GM21390 (cell line): ENCODE data around the gene MEMO1.
"Not testable (repeated sequence)": the region's sequence is repeated elsewhere in the genome, so short reads cannot be mapped to it uniquely, and the experiment has no call there.

ENCODE experiments used
- ATAC-seq: cut with Tn5 transposase; IDR thresholded peaks from one replicate; pipeline ENCODE4 v1.9.1; 2021; ENCODE audit not compliant: unreplicated experiment

Gene MEMO1

DNA sequence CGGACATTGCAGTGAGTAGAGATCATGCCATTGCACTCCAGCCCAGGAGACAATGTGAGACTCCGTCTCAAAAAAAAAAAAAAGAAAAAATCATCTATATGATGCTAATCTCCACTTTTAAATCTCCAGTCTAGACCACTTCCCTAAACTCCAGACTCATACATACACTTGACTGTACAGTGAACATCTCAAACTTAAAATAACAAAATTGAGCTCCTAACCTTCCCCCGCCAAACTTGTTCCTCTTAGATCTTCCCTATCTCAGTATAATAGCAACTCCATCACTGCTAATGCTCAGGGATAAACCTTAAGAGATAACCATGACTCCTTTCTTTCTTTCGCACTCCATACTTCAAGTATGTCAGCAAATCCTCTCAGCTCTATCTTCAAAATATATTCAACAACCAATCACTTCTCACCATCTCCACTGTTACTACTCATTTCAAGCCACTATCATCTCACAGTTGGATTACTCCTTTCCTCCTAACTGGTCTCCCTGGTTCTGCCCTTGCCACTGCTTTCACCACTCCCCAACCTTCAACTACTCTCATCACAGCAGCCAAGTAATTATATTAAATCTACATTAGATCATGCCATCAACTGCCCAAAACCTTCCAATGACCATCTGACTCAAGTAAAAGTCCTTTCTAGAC, 12.0 kb downstream of the MEMO1 start:
- no peak for ATAC-seq

DNA sequence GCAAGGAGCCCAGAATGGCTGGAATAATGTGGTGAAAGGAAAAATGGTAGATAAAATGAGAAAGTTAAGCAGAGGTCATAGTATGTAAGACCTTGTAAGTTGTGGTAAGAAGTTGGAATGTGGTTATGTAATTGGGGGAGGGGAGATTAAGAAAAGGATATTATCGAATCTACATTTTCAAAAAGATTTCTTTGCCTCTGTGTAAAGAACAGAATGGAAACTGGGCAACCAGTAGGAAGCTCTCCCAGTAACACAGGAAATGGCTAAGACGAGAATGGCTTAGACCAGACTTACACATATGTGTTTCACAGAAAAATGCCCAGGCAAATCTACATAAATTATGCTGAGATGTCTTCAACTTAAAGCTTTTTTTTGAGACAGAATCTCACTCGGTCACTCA, 13.2 kb downstream of the MEMO1 start:
- ATAC-seq: no peak

DNA sequence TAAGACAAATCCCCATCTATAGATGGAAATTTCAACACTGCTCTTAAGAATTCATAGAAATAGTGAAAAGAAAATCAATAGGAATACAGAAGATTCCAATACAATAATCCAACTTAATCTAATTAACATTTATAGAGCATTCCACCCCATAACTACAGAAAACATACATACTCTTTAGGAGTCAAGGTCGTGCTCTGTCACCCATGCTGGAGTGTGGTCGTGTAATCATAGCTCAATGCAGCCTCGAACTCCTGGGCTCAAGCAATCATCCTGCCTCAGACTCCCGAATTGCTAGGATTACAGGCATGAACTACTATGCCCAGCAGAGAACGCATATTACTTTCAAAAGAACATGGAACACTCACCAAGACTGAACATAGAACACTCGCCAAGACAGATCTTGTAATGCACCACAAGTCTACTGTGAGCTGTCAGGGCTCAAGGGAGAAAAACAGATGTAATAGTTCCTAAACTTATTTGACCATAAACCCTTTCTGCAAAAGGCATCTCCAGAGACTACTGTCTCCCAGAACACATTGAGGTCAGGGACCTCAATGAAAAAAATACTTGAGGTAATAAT, 14.1 kb downstream of the MEMO1 start:
- ATAC-seq: no peak

DNA sequence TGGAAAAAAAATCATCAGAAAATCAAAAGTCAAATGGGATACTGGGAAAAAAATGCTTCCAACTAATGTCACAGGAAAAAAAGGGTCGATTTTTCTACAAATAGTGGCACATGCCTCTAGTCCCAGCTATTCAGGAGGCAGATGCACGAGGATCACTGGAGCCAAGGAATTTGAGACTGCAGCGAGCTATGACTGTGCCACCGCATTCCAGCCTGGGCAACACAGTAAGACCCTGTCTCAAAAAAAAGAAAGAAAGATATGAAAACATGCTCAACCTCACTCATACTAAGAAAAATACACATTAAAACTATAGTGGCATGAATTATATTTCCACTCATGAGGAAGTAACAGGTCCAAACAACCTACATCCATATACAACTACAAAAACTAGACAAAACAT, 17.9 kb downstream of the MEMO1 start:
- no peak for ATAC-seq

DNA sequence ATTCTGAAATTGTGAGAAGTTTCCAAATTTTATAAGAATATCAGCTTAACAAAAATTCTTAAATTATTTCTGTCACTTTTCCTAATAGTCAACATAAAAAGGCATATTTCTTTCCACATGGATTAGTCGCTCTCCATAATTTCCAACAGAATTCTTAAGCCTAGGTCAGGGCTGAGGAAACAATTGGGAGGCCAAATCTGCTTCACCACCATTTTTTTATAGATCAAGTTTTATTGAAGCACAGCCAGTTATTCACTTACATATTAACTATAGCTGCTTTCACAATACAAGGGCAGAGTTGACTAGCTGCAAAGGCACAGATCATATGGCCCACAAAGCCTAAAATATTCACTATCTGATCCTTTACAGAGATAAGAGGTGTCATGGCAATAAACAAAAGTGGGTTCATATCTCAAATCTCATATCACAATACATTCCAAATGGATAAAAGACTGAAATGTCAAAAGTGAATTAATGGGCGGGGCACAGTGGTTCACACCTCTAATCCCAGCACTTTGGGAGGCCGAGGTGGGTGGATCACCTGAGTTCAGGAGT, 18.7 kb downstream of the MEMO1 start:
- no peak for ATAC-seq

DNA sequence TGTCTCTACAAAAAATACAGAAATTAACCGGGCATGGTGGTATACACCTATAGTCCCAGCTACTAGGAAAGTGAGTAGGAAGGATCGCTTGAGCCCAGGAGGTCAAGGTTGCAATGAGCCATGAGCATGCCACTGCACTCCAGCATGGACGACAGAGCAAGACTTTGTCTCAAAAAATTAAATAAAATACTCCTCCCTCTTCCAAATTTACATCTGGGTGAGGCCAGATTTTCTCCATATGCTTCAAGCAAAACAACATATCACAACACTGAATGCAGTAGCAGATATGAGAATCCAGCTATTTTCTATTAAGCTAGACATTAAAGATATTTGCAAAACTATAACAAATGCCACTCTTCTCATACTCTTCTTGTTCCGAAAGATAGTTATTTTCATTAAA, 20.9 kb downstream of the MEMO1 start:
- no peak for ATAC-seq

DNA sequence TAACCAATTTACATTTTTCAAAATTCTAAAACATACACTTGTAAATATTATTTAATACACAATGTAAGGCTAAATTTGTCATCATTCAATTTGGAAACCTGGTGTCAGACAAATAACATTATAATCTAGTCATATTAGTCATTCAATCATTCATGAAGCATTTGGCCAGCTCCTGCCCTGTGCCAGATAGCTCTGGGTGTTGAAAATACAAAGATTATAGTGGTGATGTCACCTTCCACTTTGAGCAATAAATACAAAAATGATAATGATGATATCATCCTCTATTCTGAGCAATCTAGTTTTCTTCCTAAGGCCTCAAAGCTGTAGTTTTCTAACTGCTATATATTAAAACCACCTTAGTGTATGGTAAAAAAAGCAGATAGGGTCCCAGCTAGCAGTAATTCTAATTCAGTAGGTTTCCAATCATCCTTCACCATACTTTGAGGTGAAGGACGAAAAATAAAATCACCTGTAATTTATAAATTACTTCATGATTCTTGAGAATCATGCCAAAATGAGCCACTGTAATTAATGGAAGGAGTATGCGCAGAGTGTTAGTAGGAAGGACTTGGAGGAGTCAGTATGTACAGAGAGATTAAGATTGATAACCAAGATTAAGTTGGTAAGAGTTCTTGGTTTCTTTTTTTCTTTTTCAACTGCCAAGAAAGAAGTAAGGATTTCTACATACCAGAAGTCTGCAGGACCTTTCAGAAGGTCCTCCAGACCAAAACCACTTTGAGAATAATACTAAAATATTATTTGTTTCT, 23.2 kb downstream of the MEMO1 start:
- no peak for ATAC-seq

DNA sequence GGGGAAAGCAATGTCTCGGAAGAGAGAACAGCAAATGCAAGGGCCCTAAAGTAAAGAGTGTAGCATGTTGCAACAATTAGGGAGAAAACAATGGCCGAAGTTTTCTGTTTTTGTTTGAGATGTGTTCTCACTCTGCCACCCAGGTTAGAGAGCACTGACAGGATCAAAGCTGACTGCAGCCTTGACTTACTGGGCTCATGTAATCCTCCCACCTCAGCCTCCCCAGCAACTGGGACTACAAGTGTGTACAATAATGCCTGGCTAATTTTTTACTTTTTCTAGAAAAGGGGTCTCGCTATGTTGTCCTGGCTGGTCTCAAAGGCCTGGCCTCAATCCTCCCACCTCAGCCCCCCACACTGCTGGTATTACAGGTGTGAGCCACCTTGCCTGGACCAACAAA, 23.9 kb downstream of the MEMO1 start:
- no peak for ATAC-seq

DNA sequence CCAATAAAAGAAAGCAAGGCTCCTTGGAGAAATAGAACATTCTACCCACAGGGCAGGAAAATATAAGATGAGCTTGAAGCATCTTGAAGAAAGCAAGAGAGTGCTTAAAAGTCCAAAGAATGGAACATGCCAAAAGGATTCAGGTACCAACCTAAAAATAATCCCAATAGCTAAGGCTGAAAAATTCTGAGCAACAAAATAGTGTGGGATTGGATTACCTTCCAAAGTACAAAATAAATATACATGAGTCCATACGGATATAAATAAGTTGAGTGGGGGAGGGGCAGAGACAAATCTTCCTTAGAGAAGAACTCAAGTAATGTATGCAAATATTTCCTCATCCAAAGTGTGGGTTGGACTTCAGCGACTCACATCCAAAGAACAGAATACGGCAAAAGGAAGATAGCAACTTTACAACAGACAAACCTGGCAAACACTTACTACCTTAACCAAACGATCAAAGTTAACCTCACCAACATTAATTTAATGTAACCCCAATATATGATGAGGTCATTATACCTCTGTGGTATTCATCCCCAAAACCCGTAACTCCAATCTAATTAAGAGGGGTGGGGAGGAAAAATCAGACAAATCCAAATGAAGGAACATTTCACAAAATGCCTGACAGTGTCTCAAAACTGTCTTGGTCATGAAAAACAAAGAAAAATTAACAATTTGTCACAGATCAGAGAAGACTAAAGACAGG, 26.9 kb downstream of the MEMO1 start:
- no peak for ATAC-seq

DNA sequence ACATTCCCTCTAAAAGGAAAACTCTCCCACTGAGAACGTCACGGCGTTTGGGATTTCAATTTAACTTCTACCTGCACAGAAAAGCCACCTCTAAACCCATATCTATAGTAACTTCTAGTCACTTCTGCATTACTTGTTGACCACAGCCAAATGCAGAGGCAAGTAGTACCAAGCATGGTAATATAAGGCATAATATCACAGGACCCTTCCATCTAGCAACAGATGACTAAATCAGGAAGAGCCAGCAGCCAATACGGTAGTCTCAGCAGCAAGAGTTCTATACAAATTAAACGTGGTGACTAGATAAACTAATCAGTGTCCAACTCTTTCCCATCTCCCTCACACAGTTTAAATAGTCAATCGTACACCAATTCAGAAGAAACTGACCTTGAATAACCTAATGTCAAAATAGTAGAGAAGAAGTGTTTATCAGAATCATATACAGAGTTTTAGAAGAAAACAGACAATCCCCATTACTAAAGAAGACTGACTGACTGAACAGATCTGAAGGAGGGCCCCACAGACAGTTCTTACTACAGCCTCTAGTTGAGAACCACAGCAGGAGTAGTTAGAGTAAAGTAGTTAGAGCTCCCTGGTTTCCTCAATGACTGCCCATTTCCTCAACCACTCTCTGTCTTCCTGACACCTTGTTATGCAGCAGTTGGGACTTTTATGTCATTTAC, 30.0 kb downstream of the MEMO1 start:
- ATAC-seq: peak; percentile 99

DNA sequence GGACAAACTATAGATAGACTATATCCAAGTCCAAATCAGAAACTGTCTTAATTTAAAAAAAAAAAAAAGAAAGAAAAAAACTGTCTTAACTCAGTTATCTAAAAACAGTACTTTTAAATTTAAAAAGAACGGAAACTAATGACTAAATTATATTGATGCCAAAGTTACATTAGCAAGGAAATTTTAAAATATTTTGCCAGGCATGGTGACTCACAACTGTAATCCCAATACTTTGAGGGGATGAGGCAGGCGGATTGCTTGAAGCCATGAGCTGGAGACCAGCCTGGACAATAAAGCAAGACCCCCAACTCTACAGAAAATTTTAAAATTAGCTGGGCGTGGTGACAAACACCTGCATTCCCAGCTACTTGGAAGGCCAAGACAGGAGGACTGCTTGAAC, 30.9 kb downstream of the MEMO1 start:
- no peak for ATAC-seq

DNA sequence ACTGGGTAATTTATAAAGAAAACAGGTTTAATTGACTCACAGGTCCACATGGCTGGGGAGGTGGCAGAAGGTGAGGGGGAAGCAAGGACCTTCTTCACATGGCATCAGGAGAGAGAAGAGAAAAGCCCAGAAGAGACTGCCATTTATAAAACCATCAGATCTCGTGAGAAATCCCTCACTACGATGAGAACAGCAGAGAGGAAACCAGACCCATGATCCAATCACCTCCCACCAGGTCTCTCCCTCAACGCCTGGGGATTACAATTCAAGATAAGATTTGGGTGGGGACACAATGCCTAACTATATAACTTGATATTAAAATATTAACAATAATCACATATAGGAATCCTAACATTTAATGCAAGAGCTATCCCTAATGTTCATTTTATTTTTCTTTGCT, 31.8 kb downstream of the MEMO1 start:
- no peak for ATAC-seq

DNA sequence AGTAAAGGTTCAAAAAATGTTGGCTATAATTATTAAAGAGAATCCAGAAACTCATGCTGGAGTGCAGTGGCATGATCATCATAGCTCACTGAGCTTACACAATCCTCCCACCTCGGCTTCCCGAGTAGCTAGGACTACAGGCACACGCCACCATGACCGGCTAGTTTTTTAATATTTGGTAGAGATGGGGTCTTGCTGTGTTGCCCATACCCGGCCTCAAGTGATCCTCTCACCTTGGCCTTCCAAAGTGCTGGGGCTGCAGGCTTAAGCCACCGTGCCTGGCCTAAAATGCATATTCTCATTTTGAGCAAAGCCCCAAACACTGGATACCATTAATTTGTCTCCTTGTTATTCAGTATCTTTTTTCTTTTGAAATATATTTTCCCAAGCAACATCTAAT, 32.4 kb downstream of the MEMO1 start:
- ATAC-seq: no peak

DNA sequence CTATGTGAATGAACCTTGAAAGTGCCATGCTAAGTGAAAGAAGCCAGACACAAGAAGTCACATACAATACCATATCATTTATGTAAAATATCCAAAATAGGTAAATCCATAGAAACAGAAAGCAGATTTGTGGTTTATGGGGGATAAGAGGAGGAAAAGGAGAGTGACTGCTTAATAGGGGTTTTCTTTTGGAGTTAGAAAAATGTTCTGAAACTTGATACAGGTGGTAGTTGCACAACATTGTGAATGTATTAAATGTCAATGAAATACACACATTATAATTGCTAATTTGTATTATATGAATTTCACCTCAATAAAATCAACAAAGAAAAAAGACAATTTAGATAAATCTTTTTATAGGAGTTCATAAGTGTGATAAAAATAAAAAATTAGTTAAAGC, 37.1 kb downstream of the MEMO1 start:
- no peak for ATAC-seq

DNA sequence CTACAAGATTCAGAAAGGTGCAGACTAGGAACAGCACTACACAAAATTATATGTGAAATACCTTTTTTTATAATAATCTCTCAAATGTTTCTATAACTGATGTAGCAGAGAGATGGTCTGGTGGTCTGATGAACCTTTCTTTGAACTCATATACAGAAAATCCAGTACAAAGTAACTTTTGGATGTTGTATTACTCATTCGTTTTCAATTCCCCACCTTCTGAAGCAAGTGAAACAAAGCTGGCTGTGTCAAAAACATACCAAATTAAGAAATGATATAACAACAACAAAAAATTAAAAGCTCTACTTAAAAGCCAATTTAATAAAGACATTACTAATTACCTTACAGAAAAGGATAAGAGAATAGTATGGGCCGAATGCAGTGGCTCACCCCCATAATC, 38.7 kb downstream of the MEMO1 start:
- no peak for ATAC-seq

DNA sequence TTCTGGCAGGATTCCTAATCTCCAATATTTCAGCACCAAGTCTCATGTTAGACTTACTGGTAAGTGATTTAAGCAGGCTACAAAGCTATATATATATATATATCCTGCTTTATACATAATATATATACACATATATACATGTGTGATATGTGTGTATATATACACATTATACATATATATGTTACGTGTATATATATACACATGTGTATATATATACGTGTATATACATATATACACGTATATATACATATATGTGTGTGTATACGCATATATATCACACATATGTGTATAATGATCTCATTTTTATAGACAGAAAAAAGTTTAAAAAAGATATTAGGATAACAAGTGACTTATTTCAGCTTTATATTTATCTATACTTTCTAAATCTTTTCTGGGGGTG, 41.6 kb downstream of the MEMO1 start:
- ATAC-seq: no peak

DNA sequence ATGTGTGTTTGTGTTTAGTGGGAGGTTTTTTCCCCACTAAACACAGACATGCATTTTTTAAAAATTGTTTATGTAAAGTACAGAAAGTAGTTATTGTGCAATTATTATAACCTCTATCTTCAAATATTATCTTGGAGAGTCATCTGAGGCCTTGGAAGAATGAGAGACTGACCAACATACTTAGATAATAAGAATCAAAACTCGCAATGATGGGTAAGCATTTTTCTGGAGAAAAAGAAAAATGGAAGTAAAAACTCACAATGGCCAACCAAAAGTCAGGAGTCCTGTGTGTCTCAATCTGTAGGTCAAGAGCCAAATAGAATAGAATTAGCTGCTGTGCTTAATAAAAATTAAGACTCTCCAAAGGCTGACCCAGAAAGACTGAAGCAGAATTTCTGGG, 43.0 kb downstream of the MEMO1 start:
- ATAC-seq: no peak

DNA sequence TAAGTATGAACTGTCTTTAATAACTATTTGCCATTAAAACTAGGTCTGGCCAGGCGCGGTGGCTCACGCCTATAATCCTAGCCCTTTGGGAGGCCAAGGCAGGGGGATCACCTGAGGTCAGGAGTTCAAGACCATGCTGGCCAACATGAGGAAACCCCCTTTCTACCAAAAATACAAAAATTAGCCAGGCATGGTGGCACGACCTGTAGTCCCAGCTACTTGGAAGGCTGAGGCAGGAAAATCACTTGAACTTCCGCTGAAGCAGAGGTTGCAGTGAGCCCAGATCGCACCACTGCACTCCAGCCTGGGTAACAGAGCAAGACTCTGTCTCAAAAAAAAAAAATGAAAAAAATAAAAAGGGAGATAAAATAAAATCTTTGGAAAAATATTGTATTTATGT, 44.4 kb downstream of the MEMO1 start:
- ATAC-seq: not testable (repeated sequence)

DNA sequence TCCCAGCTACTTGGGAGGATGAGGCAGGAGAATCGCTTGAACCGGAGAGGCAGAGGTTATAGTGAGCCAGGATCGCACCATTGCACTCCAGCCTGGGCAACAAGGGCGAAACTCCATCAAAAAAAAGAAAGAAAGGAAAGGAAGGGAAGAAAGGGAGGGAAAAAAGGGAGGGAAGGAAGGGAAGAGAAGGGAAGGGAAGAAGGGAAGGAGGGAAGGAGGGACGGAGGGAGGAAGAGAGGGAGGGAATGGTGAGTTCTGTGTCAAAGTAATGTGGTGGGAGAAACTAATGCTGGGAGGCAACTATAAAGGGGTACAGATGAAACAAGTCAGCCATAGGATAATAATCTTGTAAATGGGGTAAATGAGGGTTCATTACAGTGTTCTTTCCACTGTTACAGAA, 45.7 kb downstream of the MEMO1 start:
- ATAC-seq: no peak

DNA sequence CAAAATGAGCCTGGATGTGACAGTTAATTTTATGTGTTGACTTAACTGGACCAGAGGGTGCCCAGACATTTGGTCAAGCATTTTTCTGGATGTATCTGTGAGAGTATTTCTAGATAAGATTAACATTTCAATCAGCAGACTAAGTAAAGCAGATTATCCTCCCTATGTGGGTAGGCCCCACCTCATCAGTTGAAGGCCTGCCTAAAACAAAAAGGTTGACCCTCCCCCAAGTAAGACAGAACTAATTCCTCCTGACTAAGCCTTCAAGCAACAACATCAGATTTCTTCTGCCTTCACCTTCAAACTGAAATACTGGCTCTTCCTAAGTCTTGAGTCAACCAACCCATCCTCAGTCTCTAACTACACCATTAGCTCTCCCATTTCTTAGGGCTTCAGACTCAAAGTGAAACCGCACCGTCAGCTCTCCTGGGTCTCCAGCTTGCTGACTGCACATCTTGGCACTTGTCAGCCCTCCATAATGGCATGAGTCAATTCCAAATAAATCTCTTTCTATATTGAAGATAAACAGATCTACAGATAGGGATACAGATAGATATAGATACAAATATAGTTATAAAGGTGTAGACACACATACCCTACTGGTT, 47.9 kb downstream of the MEMO1 start:
- ATAC-seq: no peak
